Vagina (tissue), 2 donors: ENCODE results near the gene TEKT5. TPM values are rescaled to one million over a fixed set of nuclear protein-coding genes. Genes with fewer than 3 reads are reported as not detected.

Experiments used
- DNase-seq, 2 donors: peaks; one replicate each; pipeline ENCODE4 v3.0.0-alpha.2; 2017; ENCODE audit errors: extremely low spot score in 2 of 2
- H3K27ac ChIP-seq: fragments of 200-600 bp; sonication (generic); one replicate; pipeline ENCODE4 v1.5.1; 2019
- H3K27me3 ChIP-seq: fragments of 200-600 bp; sonication (generic); one replicate; pipeline ENCODE4 v1.5.1; 2019
- H3K36me3 ChIP-seq, 2 donors: fragments of 200-600 bp; sonication (generic); one replicate each; pipeline ENCODE4 v1.5.1; 2017 to 2019
- H3K4me1 ChIP-seq: fragments of 200-600 bp; sonication (generic); one replicate; pipeline ENCODE4 v1.5.1; 2019
- H3K4me3 ChIP-seq, 2 donors: fragments of 200-600 bp; sonication (generic); 1 replicate in 1 of 2; 2 replicates in 1 of 2; pipeline ENCODE4 v1.5.1; 2016 to 2019
- H3K9me3 ChIP-seq: fragments of 200-600 bp; sonication (generic); one replicate; pipeline ENCODE4 v1.5.1; 2019
- CTCF ChIP-seq, 3 experiments: fragments of 450-650 bp in 2 of 3; fragments of 200-600 bp in 1 of 3; sonication (generic) in 1 of 3; IDR thresholded peaks; one replicate each; pipeline ENCODE4 v1.5.1; 2017 to 2019; ENCODE audit warnings: antibody characterized with exemption in 3 of 3, mild to moderate bottlenecking in 2 of 3, moderate library complexity in 2 of 3
- POLR2A ChIP-seq, 2 donors: fragments of 450-650 bp; IDR thresholded peaks; one replicate each; pipeline ENCODE4 v1.6.1; 2017; ENCODE audit warnings: antibody characterized with exemption in 2 of 2, mild to moderate bottlenecking in 2 of 2, moderate library complexity in 2 of 2
- POLR2AphosphoS5 ChIP-seq, 2 donors: sonication (generic); formaldehyde crosslinking; IDR thresholded peaks; one replicate each; pipeline ENCODE4 v1.9.0; 2017; ENCODE audit warnings: antibody characterized with exemption in 2 of 2, mild to moderate bottlenecking in 2 of 2, low read depth in 1 of 2; ENCODE audit not compliant: insufficient read depth in 1 of 2
- intact Hi-C: fragments of 100-400 bp; cut with DNase I; formaldehyde crosslinking; loops from one replicate; pipeline ENCODE4 v1.15.1; 2023
- total RNA-seq: library from RNA; depleted of rRNA; stranded (reverse); fragments of >200 nt; gene quantifications from one replicate; pipeline ENCODE4 v1.2.3, GENCODE V29; 2016

The TEKT5 gene
- total RNA-seq, 1 donor from 2014 or later: not detected

GRCh38 chr16:10631886-10632285, 62.8 kb downstream of the TEKT5 start:
- Histone ChIP-seq H3K4me1 (no peaks in the 10 kb centered on the region), H3K4me3 (no peak overlapping the region), H3K27me3 (no peaks in the 10 kb centered on the region), H3K9me3 (no peaks in the 10 kb centered on the region), H3K36me3 (no peaks in the 10 kb centered on the region), H3K27ac (no peak overlapping the region)
- intact Hi-C loops: no loop called here
- no peak for DNase-seq
- TF ChIP-seq POLR2A (IDR thresholded peaks at IDR 0.05) (no peak), CTCF (IDR thresholded peaks at IDR 0.05) (no peak), POLR2AphosphoS5 (IDR thresholded peaks at IDR 0.05; ENCODE audit: insufficient read depth in 1 of 2, low read depth in 1 of 2) (no peak)

- Histone ChIP-seq H3K27ac (no peak overlapping the region), H3K36me3 (no peaks in the 10 kb centered on the region), H3K27me3 (no peaks in the 10 kb centered on the region), H3K4me3 (no peak overlapping the region), H3K4me1 (no peaks in the 10 kb centered on the region), H3K9me3 (no peaks in the 10 kb centered on the region)
- intact Hi-C loops: no loop called here
- no peak for DNase-seq
- TF ChIP-seq CTCF (IDR thresholded peaks at IDR 0.05) (no peak), POLR2A (IDR thresholded peaks at IDR 0.05) (no peak), POLR2AphosphoS5 (IDR thresholded peaks at IDR 0.05; ENCODE audit: insufficient read depth in 1 of 2, low read depth in 1 of 2) (no peak)
Observed at GRCh38 chr16:10629592-10629963, 65.2 kb downstream of the TEKT5 start.

GRCh38 chr16:10625595-10626357, 69.0 kb downstream of the TEKT5 start:
- intact Hi-C loops: no loop called here
- DNase-seq: no peak
- TF ChIP-seq POLR2A (IDR thresholded peaks at IDR 0.05) (no peak), POLR2AphosphoS5 (IDR thresholded peaks at IDR 0.05; ENCODE audit: insufficient read depth in 1 of 2, low read depth in 1 of 2) (no peak), CTCF (IDR thresholded peaks at IDR 0.05) (no peak)
- no peak overlapping the region for H3K4me3 ChIP-seq
- H3K9me3 ChIP-seq: no peaks in the 10 kb centered on the region
- no peaks in the 10 kb centered on the region for H3K27me3 ChIP-seq
- H3K36me3 ChIP-seq: no peaks in the 10 kb centered on the region
- H3K27ac ChIP-seq: no peak overlapping the region
- H3K4me1 ChIP-seq: no peaks in the 10 kb centered on the region

- no peak overlapping the region for H3K27ac ChIP-seq
- DNase-seq: no peak
- no peaks in the 10 kb centered on the region for H3K27me3 ChIP-seq
- intact Hi-C loops: no loop called here
- TF ChIP-seq POLR2AphosphoS5 (IDR thresholded peaks at IDR 0.05; ENCODE audit: insufficient read depth in 1 of 2, low read depth in 1 of 2) (no peak), POLR2A (IDR thresholded peaks at IDR 0.05) (no peak), CTCF (IDR thresholded peaks at IDR 0.05) (no peak)
- no peak overlapping the region for H3K4me3 ChIP-seq
- peaks cover 5% of the 10 kb centered on the region for H3K4me1 ChIP-seq
- H3K9me3 ChIP-seq: no peaks in the 10 kb centered on the region
- no peaks in the 10 kb centered on the region for H3K36me3 ChIP-seq
Observed at GRCh38 chr16:10624527-10624926, 70.2 kb downstream of the TEKT5 start.

- TF ChIP-seq CTCF (IDR thresholded peaks at IDR 0.05) (no peak), POLR2A (IDR thresholded peaks at IDR 0.05) (no peak), POLR2AphosphoS5 (IDR thresholded peaks at IDR 0.05; ENCODE audit: insufficient read depth in 1 of 2, low read depth in 1 of 2) (no peak)
- H3K36me3 ChIP-seq: no peaks in the 10 kb centered on the region
- DNase-seq: no peak
- no peak overlapping the region for H3K27ac ChIP-seq
- intact Hi-C loops: no loop called here
- peaks cover 19% of the 10 kb centered on the region for H3K4me1 ChIP-seq
- no peaks in the 10 kb centered on the region for H3K27me3 ChIP-seq
- no peaks in the 10 kb centered on the region for H3K9me3 ChIP-seq
- no peak overlapping the region for H3K4me3 ChIP-seq
Observed at GRCh38 chr16:10623059-10623458, 71.7 kb downstream of the TEKT5 start.
